MM.1S (cell line): ENCODE data around the gene FBXL5.

ENCODE experiments used
- DNase-seq: peaks from one replicate; pipeline ENCODE4 v3.0.0-alpha.2; 2015
- H2AFZ ChIP-seq: fragments of 300-600 bp; sonication (generic); 2 replicates; pipeline ENCODE4 v1.6.0; 2016; ENCODE audit warnings: antibody characterized with exemption, low read length
- H3F3A ChIP-seq: fragments of 300-600 bp; sonication (generic); 2 replicates; pipeline ENCODE4 v1.6.1; 2016; ENCODE audit warnings: mild to moderate bottlenecking, antibody characterized with exemption, low read length, moderate library complexity, mixed read lengths; ENCODE audit not compliant: insufficient read depth
- H3K27ac ChIP-seq: fragments of 300-600 bp; sonication (generic); 2 replicates; pipeline ENCODE4 v1.5.1; 2016; ENCODE audit warnings: mild to moderate bottlenecking, low read length
- H3K27me3 ChIP-seq: fragments of 300-600 bp; sonication (generic); replicated peaks from 2 replicates; pipeline ENCODE4 v1.6.0; 2016; ENCODE audit warnings: low read length; ENCODE audit not compliant: insufficient read depth
- H3K36me3 ChIP-seq: fragments of 300-600 bp; sonication (generic); replicated peaks from 2 replicates; pipeline ENCODE4 v1.6.1; 2016; ENCODE audit warnings: mild to moderate bottlenecking, low read length, mixed read lengths; ENCODE audit not compliant: insufficient read depth
- H3K4me1 ChIP-seq: fragments of 300-600 bp; sonication (generic); 2 replicates; pipeline ENCODE4 v1.6.1; 2016; ENCODE audit warnings: low read length, mixed read lengths
- H3K4me2 ChIP-seq: fragments of 300-600 bp; sonication (generic); 2 replicates; pipeline ENCODE4 v1.6.0; 2016; ENCODE audit warnings: low read depth, low read length
- H3K4me3 ChIP-seq: fragments of 300-600 bp; sonication (generic); 2 replicates; pipeline ENCODE4 v1.5.1; 2016; ENCODE audit warnings: low read length, mixed read lengths
- H3K79me2 ChIP-seq: fragments of 300-600 bp; sonication (generic); 2 replicates; pipeline ENCODE4 v1.6.1; 2016; ENCODE audit warnings: mixed run types, low read length, mixed read lengths
- H3K9ac ChIP-seq: fragments of 300-600 bp; sonication (generic); 2 replicates; pipeline ENCODE4 v1.6.1; 2016; ENCODE audit warnings: low read length, mixed read lengths
- H3K9me2 ChIP-seq: fragments of 300-600 bp; sonication (generic); replicated peaks from 2 replicates; pipeline ENCODE4 v1.6.1; 2016; ENCODE audit warnings: mild to moderate bottlenecking, low read length, mixed read lengths; ENCODE audit not compliant: insufficient read depth
- H3K9me3 ChIP-seq: fragments of 300-600 bp; sonication (generic); replicated peaks from 2 replicates; pipeline ENCODE4 v1.6.1; 2016; ENCODE audit warnings: mild to moderate bottlenecking, low read length, mixed read lengths; ENCODE audit not compliant: insufficient read depth
- H4K20me1 ChIP-seq: fragments of 300-600 bp; sonication (generic); 2 replicates; pipeline ENCODE4 v1.6.1; 2016; ENCODE audit warnings: mild to moderate bottlenecking, low read length, moderate library complexity, mixed read lengths; ENCODE audit not compliant: insufficient read depth
- EZH2 ChIP-seq: fragments of 300-600 bp; sonication (generic); optimal IDR thresholded peaks from 2 replicates; pipeline ENCODE3; 2017; ENCODE audit warnings: low read depth, mild to moderate bottlenecking, antibody characterized with exemption, low read length, mixed read lengths
- EZH2phosphoT487 ChIP-seq: fragments of 300-600 bp; sonication (generic); IDR thresholded peaks from 2 replicates; pipeline ENCODE4 v1.6.1; 2018; ENCODE audit warnings: antibody characterized with exemption, low read length
- TF ChIP-seq, protein P1 (sequence below): fragments of 300-600 bp; sonication (generic); IDR thresholded peaks from 2 replicates; pipeline ENCODE4 v1.5.1; 2016; ENCODE audit warnings: antibody characterized with exemption, low read length, mixed read lengths

The FBXL5 gene

DNA sequence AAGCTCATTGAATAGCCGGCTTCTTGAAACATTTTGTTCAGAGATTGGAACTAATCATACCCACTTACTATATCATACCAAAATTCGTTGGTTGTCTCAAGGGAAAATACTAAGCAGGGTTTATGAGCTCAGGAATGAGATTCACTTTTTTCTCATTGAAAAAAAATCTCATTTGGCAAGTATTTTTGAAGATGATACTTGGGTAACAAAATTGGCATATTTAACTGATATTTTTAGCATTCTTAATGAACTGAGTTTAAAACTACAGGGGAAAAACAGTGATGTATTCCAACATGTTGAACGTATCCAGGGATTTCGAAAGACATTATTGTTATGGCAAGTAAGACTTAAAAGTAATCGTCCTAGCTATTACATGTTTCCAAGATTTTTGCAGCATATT lies 32.9 kb upstream of the FBXL5 start:
- Histone ChIP-seq H2AFZ (no peak overlapping the region), H3K4me1 (no peaks in the 10 kb centered on the region), H3K27ac (no peak overlapping the region), H3K36me3 (no peaks in the 10 kb centered on the region; the same call in 1 of the 2 replicates), H3K79me2 (0 out of 2 replicates have a peak, but pooled peaks cover 5% of the 10 kb centered on the region), H3K4me2 (no peak overlapping the region), H3K9me2 (no peaks in the 10 kb centered on the region), H3K9ac (no peak overlapping the region), H3K27me3 (no peaks in the 10 kb centered on the region), H4K20me1 (no peaks in the 10 kb centered on the region), H3K4me3 (no peak overlapping the region), H3F3A (no peaks in the 10 kb centered on the region), H3K9me3 (no peaks in the 10 kb centered on the region)
- no peak for DNase-seq
- no peak for TF ChIP-seq EZH2phosphoT487
- TF ChIP-seq, protein P1, sequence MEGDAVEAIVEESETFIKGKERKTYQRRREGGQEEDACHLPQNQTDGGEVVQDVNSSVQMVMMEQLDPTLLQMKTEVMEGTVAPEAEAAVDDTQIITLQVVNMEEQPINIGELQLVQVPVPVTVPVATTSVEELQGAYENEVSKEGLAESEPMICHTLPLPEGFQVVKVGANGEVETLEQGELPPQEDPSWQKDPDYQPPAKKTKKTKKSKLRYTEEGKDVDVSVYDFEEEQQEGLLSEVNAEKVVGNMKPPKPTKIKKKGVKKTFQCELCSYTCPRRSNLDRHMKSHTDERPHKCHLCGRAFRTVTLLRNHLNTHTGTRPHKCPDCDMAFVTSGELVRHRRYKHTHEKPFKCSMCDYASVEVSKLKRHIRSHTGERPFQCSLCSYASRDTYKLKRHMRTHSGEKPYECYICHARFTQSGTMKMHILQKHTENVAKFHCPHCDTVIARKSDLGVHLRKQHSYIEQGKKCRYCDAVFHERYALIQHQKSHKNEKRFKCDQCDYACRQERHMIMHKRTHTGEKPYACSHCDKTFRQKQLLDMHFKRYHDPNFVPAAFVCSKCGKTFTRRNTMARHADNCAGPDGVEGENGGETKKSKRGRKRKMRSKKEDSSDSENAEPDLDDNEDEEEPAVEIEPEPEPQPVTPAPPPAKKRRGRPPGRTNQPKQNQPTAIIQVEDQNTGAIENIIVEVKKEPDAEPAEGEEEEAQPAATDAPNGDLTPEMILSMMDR = no peak
- no peak for TF ChIP-seq EZH2

DNA sequence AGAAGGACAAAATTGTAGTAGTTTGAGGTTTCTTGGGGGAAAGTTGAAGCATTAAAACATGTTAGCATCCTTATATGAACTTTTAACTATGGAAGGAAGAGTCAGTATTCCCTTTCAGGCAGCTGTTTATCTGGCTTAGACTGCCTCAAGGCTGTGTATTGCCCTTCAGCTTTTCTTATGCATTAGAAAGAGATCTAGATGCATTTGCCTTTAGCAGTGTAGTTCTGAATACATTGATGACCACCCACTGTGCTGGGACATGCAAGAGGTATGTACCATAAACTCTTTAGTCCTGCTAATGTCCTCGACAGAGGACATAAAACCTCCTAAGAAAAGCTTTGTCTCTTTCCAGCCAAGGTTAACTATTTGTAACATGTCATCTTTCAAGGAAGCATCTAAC lies 29.3 kb upstream of the FBXL5 start:
- H3K9me3 ChIP-seq = no peaks in the 10 kb centered on the region
- peaks cover 20% of the 10 kb centered on the region for H3K79me2 ChIP-seq
- H3K36me3 ChIP-seq = no peaks in the 10 kb centered on the region; the same call in 1 of the 2 replicates
- H3K4me3 ChIP-seq = no peak overlapping the region
- H3K27me3 ChIP-seq = no peaks in the 10 kb centered on the region
- no peaks in the 10 kb centered on the region for H4K20me1 ChIP-seq
- no peak overlapping the region for H3K4me2 ChIP-seq
- DNase-seq = no peak
- H2AFZ ChIP-seq = no peak overlapping the region
- no peak overlapping the region for H3K27ac ChIP-seq
- TF ChIP-seq, protein P1 = no peak
- TF ChIP-seq EZH2 (no peak), EZH2phosphoT487 (no peak)
- H3K9ac ChIP-seq = no peak overlapping the region
- peaks cover 6% of the 10 kb centered on the region; the same call in 1 of the 2 replicates for H3K4me1 ChIP-seq
- H3K9me2 ChIP-seq = no peaks in the 10 kb centered on the region
- peaks cover 5% of the 10 kb centered on the region for H3F3A ChIP-seq

DNA sequence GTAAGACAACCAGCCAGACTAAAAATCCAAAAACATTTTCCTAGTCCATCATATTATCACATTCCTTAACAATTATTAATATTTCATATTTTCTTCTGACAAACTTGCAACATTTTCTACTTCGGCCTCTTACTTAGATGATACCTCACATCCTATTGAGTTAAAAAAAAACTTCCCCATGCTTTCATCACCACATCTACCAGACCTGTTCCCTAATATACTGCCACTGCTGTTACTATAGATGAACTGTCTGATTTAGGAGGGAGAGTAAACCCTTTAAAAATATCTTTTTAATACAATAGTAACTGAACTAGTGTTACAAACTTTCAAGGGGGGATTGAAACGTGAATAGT lies 28.0 kb upstream of the FBXL5 start:
- H3K4me3 ChIP-seq = no peak overlapping the region
- H3K27me3 ChIP-seq = no peaks in the 10 kb centered on the region
- H3K36me3 ChIP-seq = no peaks in the 10 kb centered on the region; the same call in 1 of the 2 replicates
- DNase-seq = no peak
- H4K20me1 ChIP-seq = no peaks in the 10 kb centered on the region
- H3K4me2 ChIP-seq = no peak overlapping the region
- H3K27ac ChIP-seq = no peak overlapping the region
- H3K9me2 ChIP-seq = no peaks in the 10 kb centered on the region
- TF ChIP-seq, protein P1 = no peak
- TF ChIP-seq EZH2phosphoT487 = no peak
- no peak for TF ChIP-seq EZH2
- peaks cover 5% of the 10 kb centered on the region for H3F3A ChIP-seq
- H3K79me2 ChIP-seq = peaks cover 24% of the 10 kb centered on the region
- H3K9me3 ChIP-seq = no peaks in the 10 kb centered on the region
- peaks cover 6% of the 10 kb centered on the region; the same call in 1 of the 2 replicates for H3K4me1 ChIP-seq
- no peak overlapping the region for H3K9ac ChIP-seq
- no peak overlapping the region for H2AFZ ChIP-seq
